Measurements from ENCODE around the gene BTAF1. TPM values are rescaled to one million over a fixed set of nuclear protein-coding genes. Genes with fewer than 3 reads are reported as not detected.

BTAF1 gene
- total RNA-seq, 5 donors from 2014 or later (not counting 1 experiment from before 2014, with no cell fraction given) = 61.0 to 81.8 (median 66.5) TPM

DNA sequence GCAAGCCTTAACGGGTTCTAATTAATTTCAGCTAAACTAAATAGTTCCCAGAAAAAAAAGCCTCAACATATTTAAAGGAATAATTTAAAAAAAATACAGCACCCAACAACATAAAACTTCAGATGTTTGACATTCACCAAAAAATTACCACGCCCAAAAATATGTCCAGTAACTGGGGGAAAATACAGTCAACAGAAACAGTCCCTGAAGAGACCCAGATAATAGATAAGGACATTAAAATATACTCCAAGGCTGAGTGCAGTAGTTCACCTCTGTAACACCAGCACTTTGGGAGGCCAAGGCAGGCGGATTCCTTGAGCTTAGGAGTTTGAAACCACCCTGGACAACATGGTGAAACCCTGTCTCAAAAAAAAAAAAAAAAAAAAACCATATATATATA is 78.0 kb downstream of the BTAF1 start:
- Histone ChIP-seq H3K27ac (ENCODE audit: low read length) (no peak overlapping the region), H3K4me3 (ENCODE audit: control insufficient read depth in 1 of 2, extremely low read depth in 1 of 2, low read length in 1 of 2) (no peak overlapping the region), H3K36me3 (ENCODE audit: control insufficient read depth in 2 of 2, extremely low read depth in 1 of 2, insufficient read depth in 1 of 2, low read length in 1 of 2) (peaks cover 2 to 22% of the 10 kb centered on the region in 2 donors), H3K27me3 (replicated peaks in 1 of 2; ENCODE audit: control insufficient read depth in 2 of 2, extremely low read depth in 1 of 2, insufficient read depth in 2 of 2, low read length in 1 of 2) (no peaks in the 10 kb centered on the region), H3K9me3 (no peaks in the 10 kb centered on the region), H3K4me1 (ENCODE audit: control insufficient read depth in 1 of 2, extremely low read depth in 1 of 2, insufficient read depth in 2 of 2, low read length in 2 of 2) (no peaks in the 10 kb centered on the region)
- Mint-ChIP-seq H3K36me3 (peaks cover 76% of the 10 kb centered on the region), H3K27me3 (no peaks in the 10 kb centered on the region), H3K4me1 (peaks cover 0 to 1% (median 0%) of the 10 kb centered on the region in 3 donors), H3K27ac (peak overlapping the region in 1 of 2 donors; percentile 4), H3K4me3 (no peak overlapping the region), H3K9me3 (peaks cover 0 to 4% (median 3%) of the 10 kb centered on the region in 3 donors)
- ChIA-PET POLR2A (interaction anchor here (0.6 kb wide), 2 partner anchors 23 to 44 kb away, joined by 6 to 10 read pairs; no protein-coding TSS in a partner anchor), CTCF (no interaction called here)
- ATAC-seq (replicated peaks in 1 of 4) (no peak), DNase-seq (no peak)
- 100% methylated on average over 1 of the region's 3 CpGs for WGBS (ENCODE audit: insufficient coverage)

DNA sequence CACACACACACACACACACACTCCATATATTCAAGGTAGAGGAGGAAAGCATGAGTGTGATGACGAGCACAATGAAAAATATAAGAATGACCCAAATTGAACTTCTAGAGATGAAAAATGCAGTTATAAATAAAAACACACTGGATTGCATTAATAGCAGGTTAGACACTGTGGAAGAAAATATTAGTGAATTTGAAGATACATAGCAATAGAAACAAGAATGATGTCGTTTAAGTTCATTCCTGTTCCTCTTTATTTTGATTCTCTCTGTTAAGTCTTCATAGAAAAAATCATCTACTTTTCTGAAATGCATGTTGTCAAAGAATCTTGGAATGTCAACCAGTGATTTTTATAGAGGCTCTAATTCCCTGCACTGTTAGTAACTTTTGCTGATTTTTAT is 78.4 kb downstream of the BTAF1 start:
- H3K36me3 Mint-ChIP-seq = peaks cover 76% of the 10 kb centered on the region
- no peak for DNase-seq
- Histone ChIP-seq H3K4me3 (ENCODE audit: control insufficient read depth in 1 of 2, extremely low read depth in 1 of 2, low read length in 1 of 2) (no peak overlapping the region), H3K4me1 (ENCODE audit: control insufficient read depth in 1 of 2, extremely low read depth in 1 of 2, insufficient read depth in 2 of 2, low read length in 2 of 2) (no peaks in the 10 kb centered on the region), H3K27ac (ENCODE audit: low read length) (no peak overlapping the region), H3K9me3 (no peaks in the 10 kb centered on the region), H3K27me3 (replicated peaks in 1 of 2; ENCODE audit: control insufficient read depth in 2 of 2, extremely low read depth in 1 of 2, insufficient read depth in 2 of 2, low read length in 1 of 2) (no peaks in the 10 kb centered on the region), H3K36me3 (ENCODE audit: control insufficient read depth in 2 of 2, extremely low read depth in 1 of 2, insufficient read depth in 1 of 2, low read length in 1 of 2) (peaks cover 2 to 19% of the 10 kb centered on the region in 2 donors)
- H3K4me1 Mint-ChIP-seq = peaks cover 0 to 1% (median 0%) of the 10 kb centered on the region in 3 donors
- ChIA-PET CTCF (no interaction called here), POLR2A (interaction anchor here (0.6 kb wide), 2 partner anchors 23 to 45 kb away, joined by 6 to 10 read pairs; no protein-coding TSS in a partner anchor)
- H3K27ac Mint-ChIP-seq = peak overlapping the region in 1 of 2 donors; percentile 16
- H3K27me3 Mint-ChIP-seq = no peaks in the 10 kb centered on the region
- peaks cover 0 to 4% (median 3%) of the 10 kb centered on the region in 3 donors for H3K9me3 Mint-ChIP-seq
- ATAC-seq (replicated peaks in 1 of 4) = no peak
- no peak overlapping the region for H3K4me3 Mint-ChIP-seq
- no CpG with 5 or more reads among the region's 2 CpGs for WGBS (ENCODE audit: insufficient coverage)

DNA sequence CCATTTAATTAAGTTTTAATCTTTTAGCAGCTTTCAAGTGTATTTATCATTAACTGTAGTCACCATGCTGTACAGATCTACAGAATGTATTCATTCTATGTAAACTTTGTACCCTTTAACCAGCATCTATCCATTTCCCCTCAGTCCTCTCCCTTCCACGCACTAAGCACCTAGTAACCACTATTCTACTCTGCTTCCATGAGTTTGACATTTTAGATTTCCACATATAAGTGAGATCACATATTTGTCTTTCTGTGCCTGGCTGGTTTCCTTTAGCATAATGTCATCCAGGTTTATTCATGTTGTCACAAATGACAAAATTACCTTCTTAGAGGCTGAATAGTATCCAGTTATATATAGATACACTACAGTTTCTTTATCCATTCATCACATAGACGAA is 79.7 kb downstream of the BTAF1 start:
- POLR2A ChIA-PET = no interaction called here
- Mint-ChIP-seq H3K36me3 (peaks cover 64% of the 10 kb centered on the region), H3K27me3 (no peaks in the 10 kb centered on the region), H3K4me3 (no peak overlapping the region), H3K9me3 (peaks cover 0 to 4% (median 3%) of the 10 kb centered on the region in 3 donors), H3K27ac (no peak overlapping the region), H3K4me1 (peaks cover 0 to 5% (median 0%) of the 10 kb centered on the region in 3 donors)
- ATAC-seq (replicated peaks in 1 of 4) (no peak), DNase-seq (no peak)
- Histone ChIP-seq H3K4me1 (ENCODE audit: control insufficient read depth in 1 of 2, extremely low read depth in 1 of 2, insufficient read depth in 2 of 2, low read length in 2 of 2) (peaks cover 0 to 2% of the 10 kb centered on the region in 2 experiments), H3K36me3 (ENCODE audit: control insufficient read depth in 2 of 2, extremely low read depth in 1 of 2, insufficient read depth in 1 of 2, low read length in 1 of 2) (peaks cover 2 to 19% of the 10 kb centered on the region in 2 donors), H3K4me3 (ENCODE audit: control insufficient read depth in 1 of 2, extremely low read depth in 1 of 2, low read length in 1 of 2) (no peak overlapping the region), H3K27me3 (replicated peaks in 1 of 2; ENCODE audit: control insufficient read depth in 2 of 2, extremely low read depth in 1 of 2, insufficient read depth in 2 of 2, low read length in 1 of 2) (no peaks in the 10 kb centered on the region), H3K27ac (ENCODE audit: low read length) (no peak overlapping the region), H3K9me3 (no peaks in the 10 kb centered on the region)
- WGBS (ENCODE audit: insufficient coverage) = no CpG with 5 or more reads among the region's 2 CpGs
- CTCF ChIA-PET = interaction anchor here in 1 of 2 donors (0.5 kb wide), 1 partner anchor 431 kb away, joined by 7 read pairs; no protein-coding TSS in a partner anchor

- H3K36me3 ChIP-seq (ENCODE audit: control insufficient read depth in 2 of 2, extremely low read depth in 1 of 2, insufficient read depth in 1 of 2, low read length in 1 of 2) = peaks cover 2 to 24% of the 10 kb centered on the region in 2 donors
- Mint-ChIP-seq H3K9me3 (peaks cover 0 to 1% (median 0%) of the 10 kb centered on the region in 3 donors), H3K4me3 (no peak overlapping the region), H3K27me3 (no peaks in the 10 kb centered on the region), H3K36me3 (peaks cover 61% of the 10 kb centered on the region), H3K4me1 (peaks cover 0 to 15% (median 5%) of the 10 kb centered on the region in 3 donors), H3K27ac (no peak overlapping the region)
- no peak for DNase-seq
- H3K27ac ChIP-seq (ENCODE audit: low read length) = no peak overlapping the region
- H3K27me3 ChIP-seq (replicated peaks in 1 of 2; ENCODE audit: control insufficient read depth in 2 of 2, extremely low read depth in 1 of 2, insufficient read depth in 2 of 2, low read length in 1 of 2) = no peaks in the 10 kb centered on the region
- CTCF ChIA-PET = interaction anchor here in 1 of 2 donors (0.6 kb wide), 1 partner anchor 210 kb away, joined by 3 read pairs; no protein-coding TSS in a partner anchor
- no peak for ATAC-seq (replicated peaks in 1 of 4)
- peaks cover 0 to 3% of the 10 kb centered on the region in 2 experiments for H3K4me1 ChIP-seq (ENCODE audit: control insufficient read depth in 1 of 2, extremely low read depth in 1 of 2, insufficient read depth in 2 of 2, low read length in 2 of 2)
- WGBS (ENCODE audit: insufficient coverage) = no CpG with 5 or more reads among the region's 1 CpG
- no peaks in the 10 kb centered on the region for H3K9me3 ChIP-seq
- POLR2A ChIA-PET = no interaction called here
- no peak overlapping the region for H3K4me3 ChIP-seq (ENCODE audit: control insufficient read depth in 1 of 2, extremely low read depth in 1 of 2, low read length in 1 of 2)
Measured at GRCh38 chr10:92005978-92006377, 82.4 kb downstream of the BTAF1 start.

DNA sequence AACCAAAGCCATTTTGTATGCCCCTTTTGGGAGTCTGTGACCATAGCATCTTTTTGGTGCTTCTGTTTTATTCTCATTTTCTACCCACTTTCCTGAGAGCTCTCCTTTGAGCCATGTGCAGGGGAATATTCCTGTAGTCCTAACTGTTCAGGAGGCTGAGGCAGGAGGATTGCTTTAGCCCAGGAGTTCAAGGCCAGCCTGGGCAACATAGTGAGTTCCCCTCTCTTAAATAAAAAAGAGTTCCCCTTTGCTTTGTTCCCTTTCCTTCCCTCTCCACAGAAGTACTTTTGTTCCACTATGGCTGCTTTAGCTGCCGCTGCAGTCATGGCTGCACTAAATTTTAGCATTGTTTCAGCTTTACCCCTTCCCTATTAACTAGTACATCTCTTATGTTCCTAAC is 85.9 kb downstream of the BTAF1 start:
- Histone ChIP-seq H3K36me3 (ENCODE audit: control insufficient read depth in 2 of 2, extremely low read depth in 1 of 2, insufficient read depth in 1 of 2, low read length in 1 of 2) (peaks cover 2 to 42% of the 10 kb centered on the region in 2 donors), H3K27ac (ENCODE audit: low read length) (no peak overlapping the region), H3K27me3 (replicated peaks in 1 of 2; ENCODE audit: control insufficient read depth in 2 of 2, extremely low read depth in 1 of 2, insufficient read depth in 2 of 2, low read length in 1 of 2) (no peaks in the 10 kb centered on the region), H3K9me3 (no peaks in the 10 kb centered on the region), H3K4me1 (ENCODE audit: control insufficient read depth in 1 of 2, extremely low read depth in 1 of 2, insufficient read depth in 2 of 2, low read length in 2 of 2) (peaks cover 0 to 3% of the 10 kb centered on the region in 2 experiments), H3K4me3 (ENCODE audit: control insufficient read depth in 1 of 2, extremely low read depth in 1 of 2, low read length in 1 of 2) (no peak overlapping the region)
- ATAC-seq (replicated peaks in 1 of 4) (no peak), DNase-seq (no peak)
- WGBS (ENCODE audit: insufficient coverage) = no CpG with 5 or more reads among the region's 1 CpG
- Mint-ChIP-seq H3K9me3 (no peaks in the 10 kb centered on the region), H3K36me3 (peaks cover 58% of the 10 kb centered on the region), H3K4me3 (no peak overlapping the region), H3K27me3 (no peaks in the 10 kb centered on the region), H3K27ac (no peak overlapping the region), H3K4me1 (peaks cover 0 to 18% (median 5%) of the 10 kb centered on the region in 3 donors)
- POLR2A ChIA-PET = interaction anchor here in 1 of 2 donors (0.7 kb wide), 1 partner anchor 233 kb away, joined by 4 read pairs; no protein-coding TSS in a partner anchor
- CTCF ChIA-PET = interaction anchor here in 1 of 2 donors (0.6 to 1.3 kb wide), 3 partner anchors 15 to 311 kb away, joined by 3 to 4 read pairs (median 3); no protein-coding TSS in a partner anchor

- ATAC-seq (replicated peaks in 1 of 4) = no peak
- ChIA-PET POLR2A (interaction anchor here in 1 of 2 donors (0.7 kb wide), 1 partner anchor 232 kb away, joined by 4 read pairs; no protein-coding TSS in a partner anchor), CTCF (interaction anchor here in 1 of 2 donors (0.5 to 1.3 kb wide), 3 partner anchors 16 to 85 kb away, joined by 3 to 4 read pairs (median 4); no protein-coding TSS in a partner anchor)
- peaks cover 0 to 16% (median 5%) of the 10 kb centered on the region in 3 donors for H3K4me1 Mint-ChIP-seq
- Histone ChIP-seq H3K9me3 (no peaks in the 10 kb centered on the region), H3K4me3 (ENCODE audit: control insufficient read depth in 1 of 2, extremely low read depth in 1 of 2, low read length in 1 of 2) (no peak overlapping the region), H3K27ac (ENCODE audit: low read length) (no peak overlapping the region), H3K36me3 (ENCODE audit: control insufficient read depth in 2 of 2, extremely low read depth in 1 of 2, insufficient read depth in 1 of 2, low read length in 1 of 2) (peaks cover 0 to 47% of the 10 kb centered on the region in 2 donors), H3K4me1 (ENCODE audit: control insufficient read depth in 1 of 2, extremely low read depth in 1 of 2, insufficient read depth in 2 of 2, low read length in 2 of 2) (peaks cover 0 to 3% of the 10 kb centered on the region in 2 experiments), H3K27me3 (replicated peaks in 1 of 2; ENCODE audit: control insufficient read depth in 2 of 2, extremely low read depth in 1 of 2, insufficient read depth in 2 of 2, low read length in 1 of 2) (no peaks in the 10 kb centered on the region)
- H3K36me3 Mint-ChIP-seq = peaks cover 56% of the 10 kb centered on the region
- H3K27ac Mint-ChIP-seq = no peak overlapping the region
- H3K9me3 Mint-ChIP-seq = no peaks in the 10 kb centered on the region
- no peak overlapping the region for H3K4me3 Mint-ChIP-seq
- H3K27me3 Mint-ChIP-seq = no peaks in the 10 kb centered on the region
- DNase-seq = no peak
Measured at GRCh38 chr10:92010047-92010735, 86.6 kb downstream of the BTAF1 start.

Measured in T-cell (primary cell).